SKM-1 (cell line): ENCODE measurements around the gene HOXD13.

Experiments used
- DNase-seq: peaks from one replicate; lab custom pipeline; 2025; ENCODE audit not compliant: unreplicated experiment; lab: John Stamatoyannopoulos, UW

The HOXD13 gene

DNA sequence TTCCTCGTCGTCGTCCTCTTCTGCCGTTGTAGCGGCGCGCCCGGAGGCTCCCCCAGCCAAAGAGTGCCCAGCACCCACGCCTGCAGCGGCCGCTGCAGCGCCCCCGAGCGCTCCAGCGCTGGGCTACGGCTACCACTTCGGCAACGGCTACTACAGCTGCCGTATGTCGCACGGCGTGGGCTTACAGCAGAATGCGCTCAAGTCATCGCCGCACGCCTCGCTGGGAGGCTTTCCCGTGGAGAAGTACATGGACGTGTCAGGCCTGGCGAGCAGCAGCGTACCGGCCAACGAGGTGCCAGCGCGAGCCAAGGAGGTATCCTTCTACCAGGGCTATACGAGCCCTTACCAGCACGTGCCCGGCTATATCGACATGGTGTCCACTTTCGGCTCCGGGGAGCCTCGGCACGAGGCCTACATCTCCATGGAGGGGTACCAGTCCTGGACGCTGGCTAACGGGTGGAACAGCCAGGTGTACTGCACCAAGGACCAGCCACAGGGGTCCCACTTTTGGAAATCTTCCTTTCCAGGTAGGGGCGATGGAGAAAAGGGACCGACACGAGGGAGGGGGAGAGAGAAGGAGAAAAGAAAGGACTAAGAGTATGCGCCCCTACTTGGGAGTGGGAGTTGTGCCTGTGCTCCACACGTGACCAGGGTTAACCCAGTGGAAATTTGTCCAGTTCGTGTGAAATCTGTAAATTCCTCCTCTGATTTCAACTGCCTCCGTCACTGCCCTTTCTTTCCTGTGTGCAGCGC is 800 bp downstream of the HOXD13 start:
- no peak for DNase-seq

GRCh38 chr2:176093898-176094249 is 1.4 kb downstream of the HOXD13 start:
- no peak for DNase-seq

- DNase-seq, result no peak
Observed at GRCh38 chr2:176094349-176094748, 1.8 kb downstream of the HOXD13 start.

DNA sequence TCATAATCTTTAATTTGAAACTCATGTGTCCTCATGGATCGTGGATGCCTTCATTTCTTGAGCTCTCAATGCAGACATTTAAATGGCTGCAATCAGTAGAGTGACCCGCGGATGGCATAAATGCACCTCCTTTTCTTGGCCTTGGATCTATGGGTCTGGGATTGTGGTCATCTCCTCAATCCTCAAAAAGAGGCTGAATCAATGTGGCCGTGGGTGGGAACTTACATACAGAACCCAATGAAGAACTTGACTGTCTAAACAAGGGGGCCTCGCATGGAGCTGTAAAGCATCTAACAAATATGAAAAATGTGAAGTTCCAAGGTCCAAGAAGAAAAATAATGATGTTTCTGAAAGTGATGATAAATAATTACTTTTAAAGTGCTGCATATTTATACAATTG is 2.9 kb downstream of the HOXD13 start:
- DNase-seq, result no peak

GRCh38 chr2:176096243-176096985 is 3.9 kb downstream of the HOXD13 start:
- no peak for DNase-seq

DNA sequence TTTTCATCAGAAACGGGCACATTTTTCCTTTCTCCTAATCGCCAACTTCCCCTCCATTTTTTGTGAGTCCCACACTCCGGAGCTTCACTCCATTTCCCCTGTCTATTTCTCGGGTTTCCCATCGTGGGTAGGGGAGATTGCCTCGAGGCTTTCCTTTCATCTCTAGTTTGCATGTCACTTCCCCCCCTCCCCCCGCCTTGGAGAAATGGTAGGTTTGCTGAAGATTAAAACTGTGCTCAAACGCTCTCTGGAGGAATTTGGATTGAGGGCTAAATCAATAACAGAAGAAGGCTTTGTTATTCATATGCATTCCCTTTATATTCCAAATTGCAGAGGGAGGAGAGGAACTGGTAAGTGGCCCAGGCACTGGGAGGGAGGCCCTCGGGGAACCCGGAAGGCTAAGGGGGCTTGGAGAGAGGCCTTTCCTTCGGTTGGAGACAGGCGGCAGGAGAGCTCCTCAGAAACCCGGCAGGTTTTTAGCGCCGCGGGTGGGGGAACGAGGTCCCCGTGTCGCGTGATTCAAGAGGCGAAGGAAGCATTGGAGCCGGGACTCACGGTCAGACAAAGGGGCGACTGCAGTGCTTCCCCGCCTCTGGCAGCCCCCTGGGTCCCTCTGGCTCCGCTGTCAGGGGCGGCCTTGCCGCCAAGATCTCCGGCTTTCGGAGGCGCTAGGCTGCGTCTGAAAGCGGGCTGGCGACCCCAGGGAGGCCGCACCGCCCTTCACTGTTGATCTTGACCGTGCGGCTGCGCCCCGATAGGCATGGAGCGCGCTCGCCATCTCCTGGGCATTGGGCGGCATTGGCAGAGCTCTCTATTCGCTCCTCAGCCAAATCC is 4.7 kb downstream of the HOXD13 start:
- DNase-seq, result peak; percentile 27

- DNase-seq, result no peak
Observed at GRCh38 chr2:176097820-176098365, 5.4 kb downstream of the HOXD13 start.

DNA sequence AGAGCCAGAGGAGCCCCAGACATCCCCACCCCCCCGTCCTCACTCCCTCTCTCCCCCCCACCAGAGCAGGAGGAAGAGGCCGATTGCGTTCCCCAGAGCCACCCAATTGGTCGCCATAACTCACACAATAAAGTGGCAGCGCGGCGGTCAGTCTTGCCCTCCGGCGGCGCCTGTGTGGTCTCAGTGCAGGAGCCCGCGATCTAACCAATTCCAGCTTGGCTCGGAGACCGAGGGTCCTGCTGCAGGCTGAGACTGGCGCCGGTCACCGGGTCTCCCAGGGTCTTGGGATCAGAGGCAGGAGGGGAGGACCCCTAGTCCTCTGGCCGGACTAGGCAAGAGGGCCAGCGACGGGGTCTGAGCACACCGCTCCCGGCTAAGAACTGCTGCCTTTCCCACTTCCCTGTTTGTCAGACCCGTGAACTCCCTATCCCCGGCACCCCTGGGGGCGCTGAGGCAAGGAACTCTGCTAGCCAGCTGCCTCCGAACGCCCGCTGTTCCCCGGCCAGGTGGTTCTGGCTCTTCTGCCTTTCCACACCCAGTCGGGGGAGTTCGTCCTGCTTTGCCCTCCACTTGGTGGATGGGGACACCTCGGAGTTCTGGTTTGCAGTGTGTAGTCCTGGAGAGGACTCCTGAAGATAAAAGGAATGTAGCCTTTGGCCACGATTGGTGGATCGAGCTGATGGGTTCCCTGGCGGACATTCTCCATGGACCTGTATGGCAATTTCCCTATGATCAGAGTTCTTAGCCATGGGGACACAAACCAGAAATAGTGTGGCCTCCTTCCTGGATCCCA is 6.0 kb downstream of the HOXD13 start:
- DNase-seq, result no peak

- no peak for DNase-seq
Observed at GRCh38 chr2:176099159-176099727, 6.7 kb downstream of the HOXD13 start.

DNA sequence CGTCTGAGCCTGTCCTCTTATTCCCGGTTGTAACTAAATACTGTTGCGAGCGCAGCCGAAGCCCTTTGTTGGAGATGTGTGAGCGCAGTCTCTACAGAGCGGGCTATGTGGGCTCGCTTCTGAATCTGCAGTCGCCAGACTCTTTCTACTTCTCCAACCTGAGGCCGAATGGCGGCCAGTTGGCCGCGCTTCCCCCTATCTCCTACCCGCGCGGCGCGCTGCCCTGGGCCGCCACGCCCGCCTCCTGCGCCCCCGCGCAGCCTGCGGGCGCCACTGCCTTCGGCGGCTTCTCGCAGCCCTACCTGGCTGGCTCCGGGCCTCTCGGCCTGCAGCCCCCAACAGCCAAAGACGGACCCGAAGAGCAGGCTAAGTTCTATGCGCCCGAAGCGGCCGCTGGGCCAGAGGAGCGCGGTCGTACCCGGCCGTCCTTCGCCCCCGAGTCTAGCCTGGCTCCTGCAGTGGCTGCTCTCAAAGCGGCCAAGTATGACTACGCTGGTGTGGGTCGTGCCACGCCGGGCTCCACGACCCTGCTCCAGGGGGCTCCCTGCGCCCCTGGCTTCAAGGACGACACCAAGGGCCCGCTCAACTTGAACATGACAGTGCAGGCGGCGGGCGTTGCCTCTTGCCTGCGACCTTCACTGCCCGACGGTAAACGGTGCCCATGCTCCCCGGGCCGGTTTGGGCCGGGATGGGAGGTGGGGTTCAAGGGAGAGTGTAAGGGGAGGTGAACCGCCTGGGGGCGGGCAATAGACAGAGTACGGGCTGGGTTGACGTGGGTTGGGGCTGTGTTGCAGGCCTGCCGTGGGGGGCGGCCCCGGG is 7.4 kb downstream of the HOXD13 start, which contains the start of gene HOXD12:
HOXD12 (plus strand) TSS at position 68 of the 819 bp plus-strand sequence; CDS start at position 75, 7 bp downstream.
- DNase-seq, result no peak

GRCh38 chr2:176100547-176101140 is 8.1 kb downstream of the HOXD13 start:
- DNase-seq, result no peak

GRCh38 chr2:176101216-176101830 is 8.8 kb downstream of the HOXD13 start:
- DNase-seq, result no peak

- no peak for DNase-seq
Observed at GRCh38 chr2:176101842-176102241, 9.3 kb downstream of the HOXD13 start.

- no peak for DNase-seq
Observed at GRCh38 chr2:176102309-176102866, 9.9 kb downstream of the HOXD13 start.

- no peak for DNase-seq
Observed at GRCh38 chr2:176103194-176103593, 10.7 kb downstream of the HOXD13 start.

GRCh38 chr2:176103742-176104315 is 11.3 kb downstream of the HOXD13 start:
- DNase-seq, result no peak

DNA sequence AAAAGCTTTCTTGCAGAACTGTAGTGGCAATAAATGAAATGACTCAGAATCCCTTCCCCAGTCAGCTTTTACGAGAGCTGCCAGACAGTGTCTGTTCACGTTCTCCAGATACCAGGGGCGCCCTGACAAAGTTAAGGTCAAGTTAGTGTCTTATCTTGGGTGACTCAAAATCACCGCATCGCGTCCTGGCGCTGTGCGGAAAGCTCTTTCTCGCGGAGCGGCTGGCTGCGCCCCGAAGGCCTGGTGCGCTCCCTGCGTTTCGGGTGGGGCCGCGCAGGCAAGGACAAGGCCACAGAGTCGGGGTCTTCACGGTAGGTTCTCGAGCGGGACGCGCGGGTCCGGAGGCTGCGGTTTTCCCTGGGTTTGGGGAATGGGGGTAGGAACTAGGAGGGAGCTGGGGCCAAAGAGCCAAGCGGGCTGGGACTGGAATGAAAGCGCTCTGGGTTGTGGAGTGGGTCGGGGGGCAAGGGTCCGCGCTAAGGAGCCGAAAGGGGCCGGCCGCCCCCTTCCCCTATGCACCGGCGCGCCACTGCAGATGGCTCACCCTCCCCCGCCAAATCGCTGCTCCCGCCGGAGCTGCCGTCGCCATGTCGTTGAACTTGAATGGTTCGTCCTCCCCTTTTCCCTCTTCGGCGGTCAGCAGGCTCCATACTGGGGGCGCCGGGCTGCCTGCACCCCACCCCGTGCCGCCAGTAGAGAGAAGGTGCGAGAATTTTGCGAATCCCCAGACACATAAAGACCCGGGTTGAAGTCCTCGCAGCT is 12.0 kb downstream of the HOXD13 start:
- no peak for DNase-seq
